Measurements from ENCODE around the gene DMRT1.

DNA sequence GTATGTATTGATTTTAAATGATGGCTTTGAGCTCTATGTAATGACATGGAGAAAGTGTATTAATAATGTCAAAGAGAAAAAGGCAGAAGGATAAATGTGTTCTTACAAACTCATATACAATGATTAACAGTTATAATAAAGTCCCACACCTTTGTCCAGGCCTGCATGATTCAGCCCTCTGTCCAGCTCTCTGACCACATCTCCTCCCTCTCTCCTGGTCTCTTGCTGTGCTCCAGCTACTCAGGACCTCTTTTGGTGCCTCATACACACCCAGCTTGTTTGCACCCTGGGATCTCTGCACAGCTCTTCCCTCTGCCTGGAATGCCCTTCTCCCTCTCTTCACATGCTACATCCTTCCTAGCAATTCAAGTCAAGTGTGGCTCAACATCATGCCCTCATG lies 37.5 kb upstream of the DMRT1 start:
- TF ChIP-seq, protein P1, sequence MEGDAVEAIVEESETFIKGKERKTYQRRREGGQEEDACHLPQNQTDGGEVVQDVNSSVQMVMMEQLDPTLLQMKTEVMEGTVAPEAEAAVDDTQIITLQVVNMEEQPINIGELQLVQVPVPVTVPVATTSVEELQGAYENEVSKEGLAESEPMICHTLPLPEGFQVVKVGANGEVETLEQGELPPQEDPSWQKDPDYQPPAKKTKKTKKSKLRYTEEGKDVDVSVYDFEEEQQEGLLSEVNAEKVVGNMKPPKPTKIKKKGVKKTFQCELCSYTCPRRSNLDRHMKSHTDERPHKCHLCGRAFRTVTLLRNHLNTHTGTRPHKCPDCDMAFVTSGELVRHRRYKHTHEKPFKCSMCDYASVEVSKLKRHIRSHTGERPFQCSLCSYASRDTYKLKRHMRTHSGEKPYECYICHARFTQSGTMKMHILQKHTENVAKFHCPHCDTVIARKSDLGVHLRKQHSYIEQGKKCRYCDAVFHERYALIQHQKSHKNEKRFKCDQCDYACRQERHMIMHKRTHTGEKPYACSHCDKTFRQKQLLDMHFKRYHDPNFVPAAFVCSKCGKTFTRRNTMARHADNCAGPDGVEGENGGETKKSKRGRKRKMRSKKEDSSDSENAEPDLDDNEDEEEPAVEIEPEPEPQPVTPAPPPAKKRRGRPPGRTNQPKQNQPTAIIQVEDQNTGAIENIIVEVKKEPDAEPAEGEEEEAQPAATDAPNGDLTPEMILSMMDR (IDR thresholded peaks at IDR 0.05) = no peak
- TF ChIP-seq ZFX (IDR thresholded peaks at IDR 0.05; ENCODE audit: borderline replicate concordance) = no peak
